ENCODE measurements around the gene AHDC1.

Gene AHDC1

GRCh38 chr1:27614625-27615344, 10.8 kb upstream of the AHDC1 start:
- DNase-seq, result no peak

- DNase-seq, result no peak
These were observed 10.2 kb upstream of the AHDC1 start for GRCh38 chr1:27614043-27614624.

- DNase-seq, result no peak
These were observed 8.8 kb upstream of the AHDC1 start for GRCh38 chr1:27612718-27613117.

GRCh38 chr1:27611450-27611849, 7.5 kb upstream of the AHDC1 start:
- no peak for DNase-seq

- no peak for DNase-seq
These were observed 5.8 kb upstream of the AHDC1 start for GRCh38 chr1:27609618-27610240.

- DNase-seq, result no peak
These were observed 5.2 kb upstream of the AHDC1 start for GRCh38 chr1:27609210-27609555.

- DNase-seq, result no peak
These were observed 3.4 kb upstream of the AHDC1 start for GRCh38 chr1:27607239-27607804.

GRCh38 chr1:27606708-27607238, 2.8 kb upstream of the AHDC1 start:
- DNase-seq, result no peak

- DNase-seq, result peak; percentile 58
These were observed 2.1 kb upstream of the AHDC1 start for GRCh38 chr1:27605796-27606707.

- no peak for DNase-seq
These were observed 1.4 kb upstream of the AHDC1 start for GRCh38 chr1:27605300-27605766.

- no peak for DNase-seq
These were observed 795 bp upstream of the AHDC1 start for GRCh38 chr1:27604579-27605299.

- no peak for DNase-seq
These were observed 649 bp downstream of the AHDC1 start for GRCh38 chr1:27603309-27603680.

- DNase-seq, result no peak
These were observed 1.3 kb downstream of the AHDC1 start for GRCh38 chr1:27602462-27603308.

GRCh38 chr1:27601771-27602461, 2.0 kb downstream of the AHDC1 start:
- no peak for DNase-seq

GRCh38 chr1:27601321-27601770, 2.6 kb downstream of the AHDC1 start:
- no peak for DNase-seq

GRCh38 chr1:27600498-27601175, 3.3 kb downstream of the AHDC1 start:
- no peak for DNase-seq

- no peak for DNase-seq
These were observed 4.1 kb downstream of the AHDC1 start for GRCh38 chr1:27599605-27600497.

- peak; percentile 50 for DNase-seq
These were observed 4.9 kb downstream of the AHDC1 start for GRCh38 chr1:27598902-27599528.
